GM19035 (cell line): ENCODE results near the gene TDRD6.

Source experiments
- ATAC-seq: cut with Tn5 transposase; IDR thresholded peaks from one replicate; pipeline ENCODE4 v1.9.1; 2021; ENCODE audit not compliant: unreplicated experiment

Gene TDRD6

GRCh38 chr6:46688117-46688965 is 656 bp downstream of the TDRD6 start:
- no peak for ATAC-seq

GRCh38 chr6:46688966-46689335 is 1.3 kb downstream of the TDRD6 start:
- ATAC-seq, result no peak

GRCh38 chr6:46689657-46690056 is 2.0 kb downstream of the TDRD6 start:
- ATAC-seq, result no peak

DNA sequence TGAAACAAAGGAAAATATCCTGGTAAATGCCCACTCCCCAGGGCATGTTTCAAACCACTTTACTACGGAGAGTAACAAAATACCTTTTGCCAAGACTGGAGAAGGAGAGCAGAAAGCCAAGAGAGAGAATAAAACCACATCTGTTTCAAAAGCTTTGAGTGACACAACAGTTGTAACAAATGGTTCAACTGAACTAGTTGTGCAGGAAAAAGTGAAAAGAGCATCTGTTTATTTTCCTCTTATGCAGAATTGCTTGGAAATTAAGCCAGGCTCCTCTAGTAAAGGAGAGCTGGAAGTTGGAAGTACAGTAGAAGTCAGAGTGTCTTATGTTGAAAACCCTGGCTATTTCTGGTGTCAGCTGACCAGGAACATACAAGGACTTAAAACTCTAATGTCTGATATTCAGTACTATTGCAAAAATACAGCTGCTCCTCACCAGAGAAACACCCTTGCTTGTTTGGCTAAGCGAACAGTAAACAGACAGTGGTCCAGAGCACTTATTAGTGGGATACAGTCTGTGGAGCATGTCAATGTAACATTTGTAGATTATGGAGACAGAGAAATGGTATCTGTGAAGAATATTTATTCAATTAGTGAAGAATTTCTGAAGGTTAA is 2.6 kb downstream of the TDRD6 start:
- ATAC-seq, result no peak

GRCh38 chr6:46690911-46691451 is 3.3 kb downstream of the TDRD6 start:
- no peak for ATAC-seq

DNA sequence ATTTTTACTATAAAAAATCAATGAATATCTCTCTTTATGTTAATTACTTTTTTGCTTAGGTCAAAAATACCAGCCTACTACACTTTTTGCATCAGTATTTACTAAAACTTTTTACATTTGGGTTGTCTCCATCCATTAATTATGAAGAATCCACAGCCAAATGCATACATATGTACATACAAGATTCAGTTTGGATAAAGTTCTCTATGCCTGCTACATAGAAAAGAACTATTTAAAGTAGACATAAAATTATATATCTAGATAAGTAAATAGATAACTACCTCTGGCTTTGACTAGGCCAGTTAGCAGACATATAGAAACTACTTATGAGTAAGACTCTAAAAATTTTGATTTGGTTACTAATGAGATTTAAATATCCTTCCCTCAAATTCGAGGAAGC is 12.3 kb downstream of the TDRD6 start:
- ATAC-seq, result no peak

- ATAC-seq, result no peak
Measured at GRCh38 chr6:46704562-46704961, 16.9 kb downstream of the TDRD6 start.

DNA sequence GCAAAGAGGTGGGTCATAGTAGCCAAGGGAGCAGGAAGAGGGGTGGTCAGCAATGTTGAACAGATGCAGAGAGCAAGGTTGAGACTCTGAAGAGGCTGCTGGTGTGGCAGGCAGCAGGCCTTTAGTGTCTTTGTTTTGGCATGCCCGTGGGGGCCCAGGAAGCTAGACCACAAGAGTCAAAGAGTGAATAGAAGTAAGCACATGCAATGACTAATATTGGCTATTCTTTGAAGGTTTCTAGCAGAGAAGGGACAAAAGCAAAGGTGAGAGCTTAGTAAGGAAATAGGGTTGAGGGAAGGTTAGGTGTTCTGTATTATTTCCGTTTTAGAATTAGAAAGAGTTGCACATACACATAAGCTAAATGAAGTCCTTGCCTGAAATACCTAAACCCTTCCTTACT is 18.8 kb downstream of the TDRD6 start:
- ATAC-seq, result no peak

- ATAC-seq, result no peak
Measured at GRCh38 chr6:46711491-46711890, 23.8 kb downstream of the TDRD6 start.

DNA sequence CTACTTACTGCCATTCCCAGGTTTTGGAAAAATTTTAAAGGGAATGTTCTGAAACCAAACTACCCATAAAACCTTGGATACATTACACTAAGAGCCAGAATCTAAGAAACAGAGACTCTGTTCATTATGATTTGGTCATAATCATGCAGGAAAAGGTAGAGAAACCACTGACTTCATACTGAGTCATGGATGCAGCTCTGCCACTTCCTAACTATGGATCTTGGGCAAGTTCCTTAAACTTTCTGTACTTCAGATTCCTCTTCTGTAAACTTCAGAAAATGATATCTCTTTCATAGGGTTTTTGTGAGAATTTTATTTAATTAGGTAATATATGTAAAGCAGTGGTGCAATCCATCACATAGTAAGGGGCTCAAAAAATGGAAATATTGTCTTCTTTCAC is 27.5 kb downstream of the TDRD6 start:
- ATAC-seq, result no peak

GRCh38 chr6:46719099-46719498 is 31.4 kb downstream of the TDRD6 start:
- ATAC-seq, result no peak

DNA sequence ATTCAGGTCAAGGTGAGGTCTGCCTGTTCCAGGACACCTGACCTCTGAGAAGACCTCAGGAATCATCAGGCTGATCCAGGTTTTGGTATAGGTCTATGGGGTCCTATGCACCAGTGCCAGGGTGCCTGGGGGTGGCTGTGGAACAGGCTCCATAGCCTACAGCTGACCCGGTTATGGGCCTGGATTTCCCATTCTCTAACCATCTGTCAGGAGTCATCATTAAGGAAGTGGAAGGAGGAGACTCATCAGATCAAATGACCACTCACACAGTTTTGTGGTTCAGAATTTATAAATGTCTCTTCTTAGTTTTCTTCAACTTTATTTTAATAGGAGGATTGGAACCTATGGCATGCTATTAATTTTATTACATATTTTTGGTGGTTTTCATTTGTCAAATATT is 32.7 kb downstream of the TDRD6 start:
- ATAC-seq, result no peak

DNA sequence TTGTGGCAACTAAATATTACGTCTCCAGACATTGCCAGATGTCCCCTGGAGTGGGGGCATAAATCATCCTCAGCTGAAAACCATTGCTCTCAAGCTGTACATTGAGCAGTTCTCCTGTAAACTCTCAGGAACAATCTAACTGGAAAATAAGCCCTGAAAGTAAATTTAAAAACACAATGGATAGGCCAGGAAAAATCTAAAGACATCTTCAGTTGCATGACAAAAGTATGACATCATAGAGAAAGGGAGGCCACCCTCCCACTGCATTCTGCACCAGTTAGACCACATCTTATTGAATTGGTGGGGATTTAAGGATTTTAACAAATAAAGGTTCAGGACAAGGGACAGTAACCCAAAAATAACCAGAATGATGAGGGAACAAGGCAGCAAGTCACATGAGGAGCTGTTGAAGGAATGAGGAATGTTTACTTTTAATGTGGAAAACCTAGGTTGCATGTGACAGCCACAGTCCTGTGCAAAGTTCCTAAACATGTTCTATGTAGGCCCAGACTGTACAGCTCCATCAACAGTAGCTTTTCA is 42.2 kb downstream of the TDRD6 start:
- no peak for ATAC-seq

GRCh38 chr6:46730921-46731461 is 43.3 kb downstream of the TDRD6 start:
- no peak for ATAC-seq

DNA sequence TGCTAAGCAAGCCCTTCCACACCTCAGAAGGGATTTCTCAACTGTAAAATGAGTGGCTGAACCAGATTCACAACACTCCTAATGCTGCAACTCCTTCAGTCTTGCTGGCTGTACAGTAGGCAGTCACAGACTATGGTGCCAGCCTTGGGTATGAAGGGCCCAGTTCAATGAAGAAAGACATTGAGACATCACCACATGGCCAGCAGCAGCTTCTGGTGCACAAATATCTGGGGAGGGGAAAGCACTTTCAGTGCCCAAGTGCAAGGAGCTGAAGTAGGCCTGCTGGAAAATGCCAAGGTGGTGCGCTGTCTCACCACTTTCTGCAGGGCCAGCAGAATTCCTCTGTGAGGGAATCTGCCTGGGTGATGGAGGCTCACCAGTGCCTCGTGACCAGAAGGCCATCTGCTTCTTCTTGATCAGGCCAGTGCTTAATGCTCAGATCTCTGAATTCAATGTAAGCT is 45.7 kb downstream of the TDRD6 start:
- ATAC-seq, result no peak

- ATAC-seq, result no peak
Measured at GRCh38 chr6:46734867-46735719, 47.4 kb downstream of the TDRD6 start, which contains the start of gene PLA2G7. TSS of gene PLA2G7 (minus strand) at chr6:46735375. CDS start at chr6:46722891, 12,484 bp downstream.

- ATAC-seq, result no peak
Measured at GRCh38 chr6:46735720-46736031, 48.0 kb downstream of the TDRD6 start.

DNA sequence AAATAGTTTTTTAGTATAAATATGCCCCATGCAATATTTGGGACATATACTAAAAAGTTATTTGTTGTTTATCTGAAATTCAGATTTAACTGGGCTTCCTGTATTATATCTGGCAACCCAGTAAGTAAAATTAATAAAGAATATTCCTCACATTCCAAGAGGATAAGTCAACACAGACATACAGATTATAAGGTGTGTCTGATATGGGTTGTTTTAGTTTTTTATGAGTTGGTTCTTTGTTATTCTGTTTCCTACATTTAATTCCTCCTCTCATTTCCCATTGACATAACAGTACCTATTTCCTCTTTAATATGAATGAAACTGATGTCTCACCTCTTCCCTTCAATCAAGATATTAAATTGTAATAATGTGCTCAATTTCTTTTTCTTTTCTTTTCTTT is 49.2 kb downstream of the TDRD6 start:
- no peak for ATAC-seq

GRCh38 chr6:46741482-46741881 is 53.8 kb downstream of the TDRD6 start:
- no peak for ATAC-seq

DNA sequence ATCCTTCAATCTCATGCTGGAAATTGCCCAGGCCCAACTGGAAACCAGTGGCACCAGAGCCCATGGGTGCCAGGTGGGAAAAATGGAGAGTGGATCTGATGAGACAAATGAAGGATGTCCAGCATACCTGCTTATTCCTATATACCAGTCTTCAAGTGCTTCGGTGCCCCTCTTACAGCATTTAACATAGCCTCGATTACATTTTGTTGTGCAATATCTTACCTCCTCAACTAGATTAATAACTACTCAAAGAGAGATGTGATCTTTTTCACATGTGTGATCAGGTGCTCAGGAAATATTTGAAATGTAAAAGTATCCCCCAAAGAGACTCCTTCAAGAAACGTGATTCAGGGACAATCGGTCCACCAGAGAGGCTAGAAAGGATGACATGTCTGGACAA is 54.2 kb downstream of the TDRD6 start:
- no peak for ATAC-seq
